Stimulated activated CD4-positive, alpha-beta T cell treated with anti-CD3 and anti-CD28 coated beads, Interleukin-2, amount 100 ng/mL, for 48 hours (primary cell): ENCODE results near the gene SSUH2.

Experiments used
- DNase-seq, 2 donors: peaks; one replicate each; pipeline ENCODE4 v3.0.0-alpha.2; 2020

The SSUH2 gene

GRCh38 chr3:8578282-8578681, 66.3 kb downstream of the SSUH2 start:
- no peak for DNase-seq

DNA sequence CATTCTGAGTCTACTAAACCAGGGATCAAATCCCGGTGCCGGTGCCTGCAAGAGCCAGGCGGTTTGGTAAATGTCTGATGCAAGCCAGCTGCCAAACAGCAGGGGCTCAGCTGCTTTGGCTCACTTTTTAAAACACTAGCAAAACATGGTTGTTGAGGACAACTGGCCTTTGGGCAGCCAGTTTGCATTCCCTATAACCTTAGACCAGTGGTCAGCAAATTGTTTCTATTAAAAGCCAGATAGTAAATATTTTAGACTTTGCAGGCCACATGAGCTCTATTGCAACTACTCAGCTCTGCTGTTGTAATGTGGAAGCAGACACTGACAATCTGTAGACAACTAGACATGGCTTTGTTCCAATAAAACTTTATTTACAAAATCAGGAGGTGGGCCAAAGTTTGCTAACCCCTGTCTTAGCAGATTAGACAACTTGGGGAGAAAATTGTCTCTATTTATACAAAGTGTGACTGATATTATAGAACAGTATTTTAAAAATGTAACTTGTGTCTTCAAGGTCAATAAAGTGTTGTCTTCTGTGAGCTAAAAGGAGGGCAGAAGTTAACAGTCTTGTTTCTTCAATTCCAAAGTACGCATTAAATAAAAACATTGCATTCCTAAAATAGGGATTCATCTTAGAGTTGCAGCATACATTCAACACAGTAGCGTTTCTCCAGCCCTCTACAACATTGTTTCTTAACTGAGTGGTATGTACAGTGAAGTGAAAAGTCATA, 67.6 kb downstream of the SSUH2 start:
- no peak for DNase-seq

DNA sequence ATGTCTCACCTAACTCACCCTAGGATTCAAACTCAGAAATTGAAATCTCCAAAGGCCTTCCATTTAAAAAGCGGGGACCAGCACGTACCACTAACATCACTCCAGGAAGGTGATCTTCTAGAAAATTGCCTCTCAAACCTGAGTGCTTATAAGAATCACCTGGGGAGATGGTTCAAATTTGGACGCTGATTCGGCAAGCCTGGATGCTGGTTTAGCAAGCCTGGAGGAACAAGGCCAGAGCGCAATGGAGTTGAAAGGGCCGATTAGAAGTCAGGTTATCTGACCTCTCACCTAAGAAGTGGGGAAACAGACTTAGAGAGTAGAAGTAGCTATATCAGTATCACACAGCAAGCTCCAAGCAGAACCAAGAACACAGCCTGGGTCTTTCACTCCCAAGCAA, 68.2 kb downstream of the SSUH2 start:
- no peak for DNase-seq

DNA sequence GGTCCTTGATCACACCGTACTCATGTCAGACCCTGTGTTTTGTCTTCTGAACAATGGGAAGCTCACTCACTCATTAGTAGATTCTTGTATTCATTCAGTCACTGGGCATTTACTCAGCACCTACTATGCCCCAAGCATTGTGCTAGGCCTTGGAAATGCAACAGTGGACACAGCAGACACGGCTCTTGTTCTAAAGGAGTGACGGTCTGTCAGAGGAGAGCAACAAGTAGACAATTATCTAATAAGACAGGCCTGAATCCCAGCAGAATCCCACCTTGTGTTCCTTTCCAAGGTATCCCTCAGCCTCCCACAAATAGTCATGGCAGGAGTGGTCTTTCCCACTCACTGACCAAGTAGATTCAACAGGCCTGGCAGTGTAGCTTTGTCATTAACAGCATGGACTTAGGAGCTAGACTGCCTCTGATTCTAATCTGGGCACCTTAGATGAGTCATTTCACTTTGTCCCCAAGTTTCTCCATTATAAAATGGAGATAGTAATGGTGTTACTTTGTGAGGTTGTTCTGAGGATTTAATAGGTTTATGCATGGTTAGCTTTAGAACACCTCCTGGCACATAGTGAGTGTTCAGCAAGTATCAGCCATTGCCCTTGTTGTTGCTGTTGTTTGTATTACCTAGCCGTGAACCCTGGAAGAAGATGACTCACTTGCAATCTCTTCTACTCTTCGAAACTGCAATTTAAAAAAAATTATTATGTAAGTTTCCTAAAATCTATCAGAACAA, 69.1 kb downstream of the SSUH2 start:
- DNase-seq: no peak

- no peak for DNase-seq
Measured at GRCh38 chr3:8574670-8575322, 69.8 kb downstream of the SSUH2 start.

- DNase-seq: no peak
Measured at GRCh38 chr3:8574040-8574669, 70.4 kb downstream of the SSUH2 start.

GRCh38 chr3:8573342-8573926, 71.2 kb downstream of the SSUH2 start:
- no peak for DNase-seq

DNA sequence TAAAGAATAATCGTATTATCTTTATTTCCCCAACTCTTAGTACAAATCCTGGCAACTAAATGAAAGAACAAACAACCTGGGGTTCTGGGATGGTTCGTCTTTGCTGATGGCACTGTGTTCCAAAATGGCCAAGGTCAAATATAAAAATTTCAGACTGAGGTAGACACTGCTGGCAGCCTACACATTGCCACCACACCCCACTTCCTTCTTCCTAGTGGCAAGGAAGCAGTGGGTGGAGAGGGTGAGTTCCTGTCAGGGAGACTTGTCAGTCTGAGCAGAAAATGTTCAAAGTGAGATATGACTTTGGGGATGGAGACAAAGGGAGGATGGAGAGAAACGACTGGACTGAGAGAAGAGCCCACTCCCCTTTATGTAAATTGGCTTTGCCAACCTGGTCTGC, 73.3 kb downstream of the SSUH2 start:
- no peak for DNase-seq
